Measurements from ENCODE around the gene DTNBP1.

DTNBP1 gene

GRCh38 chr6:15553031-15553430, 109.8 kb downstream of the DTNBP1 start:
- DNase-seq (ENCODE audit: low spot score) = no peak
- no peak for TF ChIP-seq CTCF (IDR thresholded peaks at IDR 0.05; ENCODE audit: borderline replicate concordance, control extremely low read depth, extremely low read depth, insufficient read depth, missing control alignments)
- in situ Hi-C loops (cut with MboI; ENCODE audit: low sequenced_read_pairs, unreplicated experiment) = no loop called here

GRCh38 chr6:15551798-15552197, 111.0 kb downstream of the DTNBP1 start:
- DNase-seq (ENCODE audit: low spot score) = no peak
- in situ Hi-C loops (cut with MboI; ENCODE audit: low sequenced_read_pairs, unreplicated experiment) = no loop called here
- TF ChIP-seq CTCF (IDR thresholded peaks at IDR 0.05; ENCODE audit: borderline replicate concordance, control extremely low read depth, extremely low read depth, insufficient read depth, missing control alignments) = no peak

- no peak for TF ChIP-seq CTCF (IDR thresholded peaks at IDR 0.05; ENCODE audit: borderline replicate concordance, control extremely low read depth, extremely low read depth, insufficient read depth, missing control alignments)
- in situ Hi-C loops (cut with MboI; ENCODE audit: low sequenced_read_pairs, unreplicated experiment) = no loop called here
- DNase-seq (ENCODE audit: low spot score) = no peak
These were observed 111.6 kb downstream of the DTNBP1 start for GRCh38 chr6:15551262-15551661.

- in situ Hi-C loops (cut with MboI; ENCODE audit: low sequenced_read_pairs, unreplicated experiment) = no loop called here
- no peak for TF ChIP-seq CTCF (IDR thresholded peaks at IDR 0.05; ENCODE audit: borderline replicate concordance, control extremely low read depth, extremely low read depth, insufficient read depth, missing control alignments)
- DNase-seq (ENCODE audit: low spot score) = no peak
These were observed 112.2 kb downstream of the DTNBP1 start for GRCh38 chr6:15550546-15551123.

GRCh38 chr6:15549371-15549770, 113.5 kb downstream of the DTNBP1 start:
- in situ Hi-C loops (cut with MboI; ENCODE audit: low sequenced_read_pairs, unreplicated experiment) = no loop called here
- no peak for DNase-seq (ENCODE audit: low spot score)
- TF ChIP-seq CTCF (IDR thresholded peaks at IDR 0.05; ENCODE audit: borderline replicate concordance, control extremely low read depth, extremely low read depth, insufficient read depth, missing control alignments) = no peak

- in situ Hi-C loops (cut with MboI; ENCODE audit: low sequenced_read_pairs, unreplicated experiment) = no loop called here
- no peak for TF ChIP-seq CTCF (IDR thresholded peaks at IDR 0.05; ENCODE audit: borderline replicate concordance, control extremely low read depth, extremely low read depth, insufficient read depth, missing control alignments)
- DNase-seq (ENCODE audit: low spot score) = no peak
These were observed 115.4 kb downstream of the DTNBP1 start for GRCh38 chr6:15547400-15547799.

Measured in GM13976 (cell line).